K562 (cell line): ENCODE measurements around the gene CCDC78. TPM values are rescaled to one million over a fixed set of nuclear protein-coding genes. Genes with fewer than 3 reads are reported as not detected.
A peak's percentile ranks its signal among the peaks of the same experiment; 100 is the strongest.

ENCODE experiments used
- ATF1 ChIP-seq, 2 experiments: fragments of 450-650 bp in 1 of 2; IDR thresholded peaks; 2 replicates each; pipeline ENCODE4 v1.6.1; 2016; ENCODE audit warnings: missing compliant biosample characterization in 1 of 2, missing genetic modification characterization in 1 of 2
- BCLAF1 ChIP-seq, 2 experiments: fragments of 450-650 bp in 1 of 2; IDR thresholded peaks; 2 replicates each; pipeline ENCODE4 v1.6.1; 2011 to 2017; ENCODE audit warnings: low read depth in 2 of 2, antibody characterized with exemption in 1 of 2, borderline replicate concordance in 1 of 2, low read length in 1 of 2, mild to moderate bottlenecking in 1 of 2, mixed read lengths in 1 of 2; ENCODE audit not compliant: control insufficient read depth in 1 of 2
- C11orf30 ChIP-seq: fragments of 450-650 bp; IDR thresholded peaks from 2 replicates; pipeline ENCODE4 v1.6.1; 2016; ENCODE audit warnings: low read depth, mild to moderate bottlenecking
- DEAF1 ChIP-seq: fragments of 450-650 bp; formaldehyde crosslinking; IDR thresholded peaks from 2 replicates; pipeline ENCODE4 v1.4.0; 2020; ENCODE audit warnings: mild to moderate bottlenecking, moderate library complexity
- EHMT2 ChIP-seq: fragments of 450-650 bp; IDR thresholded peaks from 2 replicates; pipeline ENCODE4 v1.6.1; 2018; ENCODE audit warnings: antibody characterized with exemption
- GABPA ChIP-seq: fragments of 200-800 bp; sonication (Bioruptor generic); conservative IDR thresholded peaks from 2 replicates; pipeline ENCODE4 v1.6.1; 2016; ENCODE audit warnings: low read depth, missing genetic modification characterization, missing compliant biosample characterization
- HIVEP1 ChIP-seq: fragments of 250-450 bp; sonication (Bioruptor Pico); IDR thresholded peaks from 2 replicates; pipeline ENCODE4 v1.4.0; 2020; ENCODE audit warnings: mild to moderate bottlenecking
- NR4A1 ChIP-seq, 2 experiments: fragments of 250-450 bp in 1 of 2; fragments of 450-650 bp in 1 of 2; sonication (Bioruptor Pico) in 1 of 2; IDR thresholded peaks; 2 replicates each; pipeline versions ENCODE4 v1.4.0 to v1.6.1; 2016 to 2020; ENCODE audit warnings: mild to moderate bottlenecking in 2 of 2, missing compliant biosample characterization in 1 of 2, missing genetic modification characterization in 1 of 2, moderate library complexity in 1 of 2
- PHF8 ChIP-seq: fragments of 200-600 bp; sonication (generic); IDR thresholded peaks from 2 replicates; pipeline ENCODE4 v1.6.1; 2012; ENCODE audit warnings: mixed run types, mild to moderate bottlenecking, inconsistent platforms, low read length, moderate library complexity, borderline replicate concordance
- RBFOX2 ChIP-seq: fragments of 200-400 bp; formaldehyde crosslinking; IDR thresholded peaks from 2 replicates; pipeline ENCODE4 v1.6.1; 2017; ENCODE audit warnings: low read depth, mild to moderate bottlenecking, low read length, moderate library complexity
- RBM22 ChIP-seq: fragments of 200-400 bp; formaldehyde crosslinking; IDR thresholded peaks from 2 replicates; pipeline ENCODE4 v1.6.1; 2018; ENCODE audit warnings: low read length, low read depth; ENCODE audit not compliant: poor library complexity, severe bottlenecking
- RBM25 ChIP-seq: fragments of 200-400 bp; formaldehyde crosslinking; IDR thresholded peaks from 2 replicates; pipeline ENCODE4 v1.6.1; 2018; ENCODE audit warnings: low read length, low read depth, moderate library complexity; ENCODE audit not compliant: severe bottlenecking
- SIN3B ChIP-seq: fragments of 450-650 bp; IDR thresholded peaks from 2 replicates; pipeline ENCODE4 v1.6.1; 2017; ENCODE audit warnings: low read depth, mild to moderate bottlenecking, moderate library complexity
- ZBTB7A ChIP-seq: IDR thresholded peaks from 2 replicates; pipeline ENCODE4 v1.6.1; 2011; ENCODE audit warnings: low read depth, mild to moderate bottlenecking, low read length, moderate library complexity, borderline replicate concordance; ENCODE audit not compliant: control insufficient read depth
- ZBTB9 ChIP-seq: fragments of 450-650 bp; formaldehyde crosslinking; IDR thresholded peaks from 2 replicates; pipeline ENCODE4 v1.4.0; 2020; ENCODE audit warnings: mild to moderate bottlenecking, moderate library complexity
- ZNF217 ChIP-seq: sonication (generic); formaldehyde crosslinking; IDR thresholded peaks from 2 replicates; pipeline ENCODE4 v1.8.0; 2022; ENCODE audit warnings: mild to moderate bottlenecking, missing genetic modification reagents
- ZNF239 ChIP-seq: fragments of 250-450 bp; sonication (Bioruptor Pico); IDR thresholded peaks from 2 replicates; pipeline ENCODE4 v1.4.0; 2020; ENCODE audit warnings: mild to moderate bottlenecking
- ZNF583 ChIP-seq: fragments of 250-450 bp; sonication (Bioruptor Pico); IDR thresholded peaks from 2 replicates; pipeline ENCODE4 v1.4.0; 2020
- ZNF76 ChIP-seq: fragments of 250-450 bp; sonication (Bioruptor Pico); IDR thresholded peaks from 2 replicates; pipeline ENCODE4 v1.4.0; 2020; ENCODE audit warnings: mild to moderate bottlenecking, moderate library complexity, borderline replicate concordance
- polyA plus RNA-seq, 8 experiments: library from polyadenylated mRNA; depleted of rRNA in 4 of 8; stranded (reverse) in 5 of 8; unstranded in 3 of 8; fragments of >200 nt; fragmentation: Nextera tagmentation in 2 of 8; fragmentation: Illumina TruSeq in 1 of 8; extraction: Ambion mirVana in 2 of 8; extraction: Trizol in 1 of 8; gene quantifications; 2 replicates each; pipeline versions ENCODE4 v1.2.1 to v1.2.3, GENCODE V29; 2011 to 2014; ENCODE audit warnings: inconsistent platforms in 1 of 8, missing spikeins in 1 of 8
- total RNA-seq, 7 experiments: library from RNA; depleted of rRNA in 6 of 7; stranded (reverse); fragments of >200 nt in 6 of 7; fragmentation: Illumina TruSeq in 2 of 7; extraction: Trizol in 2 of 7; gene quantifications; 2 replicates each; pipeline versions ENCODE4 v1.2.1 to v1.2.3, GENCODE V29; 2011 to 2021; ENCODE audit warnings: low replicate concordance in 1 of 7

CCDC78 gene
- total and polyA plus RNA-seq, 9 of the 15 experiments (the other 6 are each of a cell fraction or from before 2014, with no cell fraction given): 0.24 to 17.7 (median 2.9) TPM

GRCh38 chr16:720990-721764, 5.1 kb downstream of the CCDC78 start, which contains the start of gene ANTKMT (continued):
- peak; percentile 77 for TF ChIP-seq ZBTB9 (CRISPR knock-in tag)
- TF ChIP-seq SIN3B: peak; percentile 99
- peak; percentile 89; the same call in 1 of the 2 replicates for TF ChIP-seq NR4A1 (CRISPR knock-in tag; IDR thresholded peaks at IDR 0.05)
- peak; percentile 81 for TF ChIP-seq NR4A1 (tag; IDR thresholded peaks at IDR 0.05)
- no peak for TF ChIP-seq DEAF1
- peak; percentile 71 for TF ChIP-seq RBM22
- peak; percentile 96; the same call in 1 of the 2 replicates for TF ChIP-seq PHF8
- TF ChIP-seq RBM25: peak; percentile 42
- TF ChIP-seq ZNF76 (CRISPR knock-in tag): peak; percentile 57; the same call in 1 of the 2 replicates
- peak; percentile 92 for TF ChIP-seq RBFOX2
- no peak for TF ChIP-seq ZNF217 (CRISPR knock-in tag)
- peak; percentile 99 for TF ChIP-seq GABPA
- peak; percentile 49 for TF ChIP-seq ZBTB7A
- no peak for TF ChIP-seq EHMT2
- TF ChIP-seq ZNF583 (CRISPR knock-in tag): peak; percentile 38; the same call in 1 of the 2 replicates
- no peak; the same call in 1 of the 2 replicates for TF ChIP-seq HIVEP1 (CRISPR knock-in tag)
- peak; percentile 89; the same call in 1 of the 2 replicates for TF ChIP-seq C11orf30
- no peak for TF ChIP-seq ZNF239 (CRISPR knock-in tag)
- TF ChIP-seq ATF1 (CRISPR knock-in tag; IDR thresholded peaks at IDR 0.05): no peak
- TF ChIP-seq ATF1 (tag; IDR thresholded peaks at IDR 0.05): peak; percentile 76
- TF ChIP-seq BCLAF1 (IDR thresholded peaks at IDR 0.05; ENCODE audit: borderline replicate concordance in 1 of 2, control insufficient read depth in 1 of 2, low read depth in 2 of 2, low read length in 1 of 2): peak in 1 of 2 experiments; percentile 68; a peak in 1 of 4 replicates
